Measurements from ENCODE around the gene MRC1.
"Not testable (repeated sequence)": the region's sequence is repeated elsewhere in the genome, so short reads cannot be mapped to it uniquely, and the experiment has no call there.

MRC1 gene

GRCh38 chr10:17910125-17910789 is 101.1 kb downstream of the MRC1 start:
- DNase-seq: peak; percentile 57

DNA sequence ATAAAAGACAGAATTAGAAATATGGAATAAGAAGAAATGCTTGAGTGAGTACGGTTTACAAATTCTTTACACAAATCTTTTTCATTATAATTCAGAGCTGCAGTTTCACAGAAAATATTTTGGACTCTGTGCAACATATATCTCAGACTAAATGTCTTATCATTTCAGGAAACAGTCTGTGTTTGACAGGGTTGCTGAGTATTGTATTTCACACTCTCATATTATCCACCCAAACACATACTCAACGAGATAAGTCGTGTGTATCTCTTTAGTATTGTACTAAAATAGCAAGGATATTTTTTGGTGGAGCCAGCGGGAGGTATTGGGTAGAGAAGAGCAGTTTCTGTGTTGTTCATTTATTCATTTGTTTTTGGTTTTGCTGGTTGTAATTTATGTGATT is 103.6 kb downstream of the MRC1 start:
- no peak for DNase-seq

- DNase-seq: no peak
Observed at GRCh38 chr10:17913604-17914003, 104.5 kb downstream of the MRC1 start.

DNA sequence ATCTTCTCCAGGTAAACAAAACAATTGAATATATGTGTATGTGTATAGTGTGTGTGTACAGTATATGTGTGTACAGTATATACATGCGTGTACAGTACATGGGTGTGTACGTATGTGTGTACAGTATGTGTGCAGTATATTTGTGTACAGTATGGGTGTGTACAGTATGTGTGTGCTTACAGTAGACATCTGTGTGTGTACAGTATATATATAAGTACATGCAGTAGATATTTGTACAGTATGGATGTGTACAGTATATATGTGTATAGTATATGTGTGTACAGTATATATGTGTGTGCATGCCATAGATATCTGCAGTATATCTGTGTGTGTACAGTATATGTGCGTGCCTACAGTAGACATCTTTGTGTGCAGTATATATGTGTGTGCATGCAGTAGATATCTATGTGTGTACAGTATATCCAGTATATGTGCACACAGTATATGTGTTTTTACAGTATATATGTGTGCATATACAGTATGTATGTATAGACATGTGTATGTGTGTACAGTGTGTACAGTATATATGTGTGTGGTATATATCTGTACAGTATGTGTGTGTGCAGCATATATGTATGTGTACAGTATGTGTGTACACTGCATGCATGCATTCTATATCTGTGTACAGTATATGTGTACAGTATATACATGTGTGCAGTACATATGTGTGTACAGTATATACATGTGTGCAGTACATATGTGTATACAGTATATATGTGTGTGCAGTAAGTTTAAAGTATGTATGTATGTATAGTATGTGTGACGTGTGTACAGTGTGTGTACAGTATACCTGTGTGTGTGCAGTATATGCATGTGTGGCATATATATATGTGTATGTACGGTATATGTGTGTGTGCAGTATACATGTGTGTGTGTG is 105.3 kb downstream of the MRC1 start:
- no peak for DNase-seq

DNA sequence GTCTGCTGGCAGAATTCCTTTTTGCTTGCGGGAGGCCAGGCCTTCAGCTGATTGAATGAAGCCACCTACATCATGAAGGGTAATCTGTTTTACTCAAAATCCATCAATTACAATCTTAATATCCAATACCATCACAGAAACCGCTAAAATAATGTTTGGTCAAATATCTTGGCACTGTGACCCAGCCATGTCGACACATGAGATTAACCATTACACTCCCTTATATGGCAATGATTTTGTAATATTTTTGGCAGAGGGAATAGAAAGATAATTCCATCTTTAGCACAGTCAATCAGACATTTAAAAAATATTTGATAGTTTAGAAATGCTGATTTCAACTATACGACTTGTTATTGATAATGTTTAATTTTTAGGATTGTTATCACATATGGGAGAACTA is 106.0 kb downstream of the MRC1 start:
- peak; percentile 2 for DNase-seq

DNA sequence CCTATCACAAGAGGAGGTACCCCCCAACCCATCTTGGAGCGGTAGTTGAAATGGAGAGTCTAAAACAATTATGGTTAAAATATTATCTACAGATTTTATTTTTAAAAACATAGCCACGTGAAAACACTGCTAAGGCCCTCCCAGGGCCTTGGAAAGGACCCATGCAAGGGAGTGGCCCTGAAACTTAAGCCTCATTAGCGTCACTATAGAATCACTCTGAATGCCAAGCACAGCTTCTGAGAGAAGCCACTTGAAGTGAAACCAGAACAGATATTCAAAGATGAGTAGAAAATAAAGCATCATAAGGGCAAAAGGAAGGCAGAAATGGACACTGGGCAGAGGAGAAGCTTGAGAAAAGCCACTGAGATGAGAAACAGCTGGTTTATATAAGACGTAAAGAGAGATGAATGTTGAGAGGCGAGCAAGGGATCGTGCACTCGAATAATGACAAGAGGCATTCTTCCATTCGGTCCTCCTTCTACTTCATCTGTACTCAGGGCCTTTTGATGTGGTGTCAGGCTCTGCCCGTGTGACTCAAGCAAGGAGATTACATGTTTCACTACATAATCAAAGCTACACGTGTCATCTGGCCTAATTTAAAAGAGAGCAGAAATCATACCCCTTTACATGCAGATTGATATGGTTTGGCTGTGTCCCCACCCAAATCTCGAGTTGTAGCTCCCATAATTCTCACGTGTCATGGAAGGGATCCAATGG is 109.2 kb downstream of the MRC1 start:
- peak; percentile 4 for DNase-seq

- no peak for DNase-seq
Observed at GRCh38 chr10:17921378-17921777, 112.2 kb downstream of the MRC1 start.

GRCh38 chr10:17923728-17924127 is 114.6 kb downstream of the MRC1 start:
- peak; percentile 83 for DNase-seq

DNA sequence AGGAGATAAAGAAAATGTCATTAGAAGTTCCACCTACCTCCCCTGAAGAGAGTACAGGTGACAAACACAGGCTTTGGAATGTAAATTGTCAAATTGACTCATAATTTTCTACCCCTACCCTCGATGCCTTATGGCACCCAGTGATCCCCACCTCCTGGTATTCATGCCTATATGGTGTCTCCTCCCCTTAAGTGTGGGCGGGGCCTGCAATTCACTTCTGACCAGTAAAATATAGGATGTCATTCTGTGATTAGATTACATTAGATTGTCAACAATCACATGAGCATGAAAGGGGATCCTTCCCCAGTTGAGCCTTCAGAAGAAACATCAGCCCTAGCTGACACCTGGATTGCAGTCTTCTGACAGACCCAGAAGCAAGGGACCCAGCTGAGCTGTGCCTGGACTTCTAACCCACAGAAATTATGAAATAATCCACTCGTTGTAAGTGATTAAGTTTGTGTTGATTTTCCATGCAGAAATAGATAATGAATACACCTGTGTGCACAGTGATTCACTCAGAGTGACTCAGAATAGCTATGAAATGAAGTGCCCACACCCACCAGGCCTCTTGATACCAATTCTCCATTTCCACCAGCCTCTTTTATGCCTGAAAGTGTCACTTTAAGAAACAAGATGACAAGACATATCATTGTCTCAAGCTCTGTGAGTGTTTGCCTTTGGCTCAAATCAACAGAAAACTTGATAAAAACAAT is 134.0 kb downstream of the MRC1 start:
- no peak for DNase-seq

DNA sequence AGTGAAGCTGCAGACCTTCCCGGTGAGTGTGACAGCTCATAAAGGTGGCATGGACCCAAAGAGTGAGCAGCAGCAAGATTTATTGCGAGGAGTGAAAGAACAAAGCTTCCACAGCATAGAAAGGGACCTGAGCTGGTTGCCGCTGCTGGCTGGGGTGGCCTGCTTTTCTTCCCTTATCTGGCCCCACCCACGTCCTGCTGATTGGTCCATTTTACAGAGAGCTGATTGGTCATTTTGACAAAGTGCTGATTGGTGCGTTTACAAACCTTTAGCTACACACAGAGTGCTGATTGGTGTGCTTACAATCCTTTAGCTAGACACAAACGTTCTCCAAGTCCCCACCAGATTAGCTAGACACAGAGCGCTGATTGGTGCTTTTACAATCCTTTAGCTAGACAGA is 141.1 kb downstream of the MRC1 start:
- not testable (repeated sequence) for DNase-seq

DNA sequence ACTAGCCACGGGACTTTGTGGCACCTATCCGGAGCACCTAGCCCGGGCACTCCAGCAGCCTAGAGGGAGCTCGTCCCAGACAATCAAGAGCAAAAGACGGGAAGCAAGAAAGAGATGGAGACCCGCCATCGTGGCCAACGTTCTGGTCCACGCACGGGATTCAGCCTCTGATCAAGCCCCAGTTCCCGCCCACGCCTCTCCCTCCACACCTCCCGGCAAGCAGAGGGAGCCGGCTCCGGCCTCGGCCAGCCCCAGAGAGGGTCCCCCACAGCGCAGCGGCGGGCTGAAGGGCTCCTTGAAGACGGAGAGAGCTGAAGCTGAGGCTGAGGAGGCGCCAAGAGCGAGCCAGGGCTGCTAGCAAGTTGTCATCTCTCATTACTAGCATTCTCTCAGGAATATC is 141.6 kb downstream of the MRC1 start:
- no peak for DNase-seq

GRCh38 chr10:17951868-17952371 is 142.8 kb downstream of the MRC1 start, which contains the start of gene SLC39A12:
TSS of gene SLC39A12 (plus strand) at chr10:17951918. CDS start at chr10:17953277, 1,359 bp downstream.
- peak; percentile 76 for DNase-seq

DNA sequence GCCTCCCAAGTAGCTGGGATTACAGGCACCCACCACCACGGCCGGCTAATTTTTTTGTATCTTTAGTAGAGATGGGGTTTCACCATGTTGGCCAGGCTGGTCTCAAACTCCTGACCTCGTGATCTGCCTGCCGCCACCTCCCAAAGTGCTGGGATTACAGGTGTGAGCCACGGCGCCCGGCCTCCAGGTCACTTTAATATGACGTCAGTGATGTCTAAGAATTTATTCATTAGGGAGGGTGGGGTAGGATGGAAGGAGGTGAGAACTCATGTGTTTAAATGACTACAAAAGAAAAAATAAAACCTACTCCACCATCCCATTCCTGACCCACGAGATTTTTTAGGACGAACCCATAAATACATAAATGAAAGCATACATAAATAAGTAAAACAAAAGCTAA is 145.2 kb downstream of the MRC1 start:
- not testable (repeated sequence) for DNase-seq

DNA sequence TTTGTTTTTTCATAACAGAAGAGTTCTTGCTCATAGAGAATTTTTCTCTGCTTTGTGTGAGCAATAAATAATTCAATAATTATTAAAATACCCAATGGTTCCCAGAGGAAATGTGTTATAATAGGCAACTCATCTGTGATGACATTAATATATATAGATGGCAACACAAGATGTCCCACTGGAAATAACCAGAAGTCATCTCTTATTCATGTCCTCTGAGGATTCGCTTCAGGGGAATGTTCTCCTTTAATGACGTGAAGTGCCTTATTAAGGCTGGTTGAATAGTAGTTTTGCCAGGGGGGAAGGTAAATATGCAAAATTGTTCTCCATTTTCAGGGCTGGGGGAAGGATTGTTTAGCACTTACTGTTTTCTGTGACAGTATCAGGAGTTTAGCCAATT is 145.7 kb downstream of the MRC1 start:
- DNase-seq: peak; percentile 21

DNA sequence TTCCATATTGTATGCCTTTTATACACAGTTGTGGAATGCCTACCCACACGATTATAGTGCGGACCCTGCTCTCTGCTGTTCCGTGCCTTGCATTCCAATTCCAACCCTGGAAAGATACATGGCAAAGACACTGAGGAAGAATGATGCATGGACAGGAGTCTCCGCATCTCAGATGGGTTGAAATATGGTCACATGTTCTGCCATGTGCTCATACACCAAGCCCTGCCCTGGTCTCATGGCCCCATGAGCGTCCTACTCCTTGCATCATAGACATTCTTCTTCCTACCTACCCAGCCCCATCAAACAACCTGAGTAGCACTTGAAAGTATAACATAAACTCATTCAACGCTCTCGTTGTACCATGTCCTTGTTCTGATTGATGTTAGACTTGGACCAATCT is 148.9 kb downstream of the MRC1 start:
- DNase-seq: no peak

DNA sequence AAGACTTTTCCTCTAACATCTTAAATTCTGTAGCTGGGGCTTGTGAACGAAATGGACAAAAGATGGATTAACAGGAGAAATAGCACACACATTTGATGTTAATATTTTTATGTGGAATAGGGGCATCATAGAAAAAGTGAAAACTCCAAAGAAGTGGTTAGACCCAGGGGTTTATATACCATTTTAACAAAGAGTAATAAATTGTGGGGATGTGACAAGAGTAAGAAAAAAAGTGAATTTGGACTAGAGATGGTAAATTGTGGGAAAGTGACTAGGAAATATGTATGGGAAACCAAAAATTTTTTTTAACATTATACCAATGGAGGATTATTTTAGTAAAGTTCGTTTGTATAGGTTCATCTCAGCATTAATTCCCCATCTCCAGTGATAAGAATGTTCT is 150.7 kb downstream of the MRC1 start:
- no peak for DNase-seq
